ENCODE measurements around the gene CIDEB.
"Not testable (repeated sequence)": the region's sequence is repeated elsewhere in the genome, so short reads cannot be mapped to it uniquely, and the experiment has no call there.

CIDEB gene, protein sequence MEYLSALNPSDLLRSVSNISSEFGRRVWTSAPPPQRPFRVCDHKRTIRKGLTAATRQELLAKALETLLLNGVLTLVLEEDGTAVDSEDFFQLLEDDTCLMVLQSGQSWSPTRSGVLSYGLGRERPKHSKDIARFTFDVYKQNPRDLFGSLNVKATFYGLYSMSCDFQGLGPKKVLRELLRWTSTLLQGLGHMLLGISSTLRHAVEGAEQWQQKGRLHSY

DNA sequence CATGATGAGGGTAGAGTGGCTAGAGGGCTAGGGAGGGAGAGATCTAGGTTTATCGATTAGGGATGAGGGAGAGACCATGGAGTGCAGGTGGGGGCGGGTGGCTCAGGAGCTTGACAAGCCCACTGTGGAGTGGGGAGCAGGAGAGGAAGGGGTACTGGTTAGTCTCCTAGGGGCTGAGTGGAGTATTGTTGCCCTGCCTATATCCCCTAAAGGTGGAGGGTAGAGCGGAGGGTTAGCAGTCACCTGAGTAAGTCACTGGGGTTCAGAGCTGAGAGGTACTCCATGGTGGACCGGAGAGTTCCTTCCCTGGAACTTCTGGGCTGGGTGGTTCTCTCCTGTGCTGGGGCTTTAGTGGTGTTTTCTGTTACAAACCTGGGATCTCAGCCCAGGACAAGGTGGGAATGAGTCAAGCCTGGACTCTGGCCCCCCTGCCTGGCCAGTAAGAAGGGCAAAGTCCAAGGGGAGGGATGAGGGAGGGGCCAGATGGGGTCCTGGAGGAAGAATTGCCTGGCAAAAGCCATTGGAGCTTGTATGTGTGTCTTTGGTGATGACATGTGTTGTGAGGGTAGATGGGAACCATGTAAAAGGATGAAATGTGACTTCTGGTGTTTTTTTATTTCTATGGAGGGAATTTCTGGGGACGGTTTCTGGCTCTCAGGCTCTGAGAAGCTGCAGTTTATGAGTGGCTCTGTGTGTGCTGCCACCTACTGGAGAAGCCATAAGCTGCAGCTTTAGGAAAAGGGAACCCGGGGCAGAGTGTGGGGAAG is at the start of gene CIDEB:
TSS of gene CIDEB (minus strand) at position 403 of the 767 bp plus-strand sequence. CDS start at position 284, 119 bp downstream.
- DNase-seq: peak; percentile 62

DNA sequence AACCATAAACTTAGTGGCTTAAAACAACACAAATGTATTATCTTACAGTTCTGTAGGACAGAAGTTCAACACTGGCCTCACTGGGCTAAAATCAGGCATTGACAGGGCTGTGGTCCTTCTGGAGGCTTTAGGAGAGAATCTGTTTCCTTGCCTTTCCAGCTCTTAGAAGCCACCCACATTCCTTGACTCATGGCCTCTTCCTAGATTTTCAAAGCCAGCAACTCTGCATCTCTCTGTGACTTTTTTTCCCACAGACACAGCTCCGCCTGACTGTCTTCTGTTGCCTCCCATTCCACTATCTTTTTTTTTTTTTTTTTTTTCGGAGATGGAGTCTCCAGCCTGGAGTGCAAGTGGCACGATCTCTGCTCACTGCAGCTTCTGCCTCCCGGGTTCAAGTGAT is 48.4 kb upstream of the CIDEB start:
- DNase-seq: no peak

DNA sequence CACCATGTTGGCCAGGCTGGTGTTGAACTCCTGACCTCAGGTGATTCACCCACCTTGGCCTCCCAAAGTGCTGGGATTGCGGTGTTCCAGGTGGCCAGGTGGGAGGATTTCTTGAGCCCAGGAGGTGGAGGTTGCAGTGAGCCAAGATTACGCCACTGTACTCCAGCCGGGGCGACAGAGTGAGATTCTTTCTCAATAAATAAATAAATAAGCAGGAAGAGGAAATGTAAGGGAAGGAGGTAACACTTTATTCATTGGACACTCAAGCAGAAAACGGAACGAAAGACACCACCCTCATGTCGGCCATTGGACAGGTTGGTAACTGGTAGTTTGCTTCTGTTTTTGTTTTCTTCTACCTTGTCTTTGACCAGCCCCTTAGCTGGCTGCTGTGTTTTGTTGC is 47.2 kb upstream of the CIDEB start:
- no peak for DNase-seq

DNA sequence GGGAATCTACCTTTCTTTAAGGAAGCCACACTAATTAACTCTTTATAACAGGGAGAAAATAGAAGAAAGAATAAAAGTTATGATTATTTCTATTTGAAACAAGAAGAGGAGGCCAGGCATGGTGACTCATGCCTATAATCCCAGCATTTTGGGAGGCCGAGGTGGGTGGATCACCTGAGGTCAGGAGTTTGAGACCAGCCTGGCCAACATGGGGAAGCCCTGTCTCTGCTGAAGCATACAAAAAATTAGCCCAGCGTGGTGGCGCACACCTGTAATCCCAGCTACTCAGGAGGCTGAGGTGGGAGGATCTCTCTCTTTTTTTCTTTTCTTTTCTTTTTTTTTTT is 46.7 kb upstream of the CIDEB start:
- DNase-seq: not testable (repeated sequence)

DNA sequence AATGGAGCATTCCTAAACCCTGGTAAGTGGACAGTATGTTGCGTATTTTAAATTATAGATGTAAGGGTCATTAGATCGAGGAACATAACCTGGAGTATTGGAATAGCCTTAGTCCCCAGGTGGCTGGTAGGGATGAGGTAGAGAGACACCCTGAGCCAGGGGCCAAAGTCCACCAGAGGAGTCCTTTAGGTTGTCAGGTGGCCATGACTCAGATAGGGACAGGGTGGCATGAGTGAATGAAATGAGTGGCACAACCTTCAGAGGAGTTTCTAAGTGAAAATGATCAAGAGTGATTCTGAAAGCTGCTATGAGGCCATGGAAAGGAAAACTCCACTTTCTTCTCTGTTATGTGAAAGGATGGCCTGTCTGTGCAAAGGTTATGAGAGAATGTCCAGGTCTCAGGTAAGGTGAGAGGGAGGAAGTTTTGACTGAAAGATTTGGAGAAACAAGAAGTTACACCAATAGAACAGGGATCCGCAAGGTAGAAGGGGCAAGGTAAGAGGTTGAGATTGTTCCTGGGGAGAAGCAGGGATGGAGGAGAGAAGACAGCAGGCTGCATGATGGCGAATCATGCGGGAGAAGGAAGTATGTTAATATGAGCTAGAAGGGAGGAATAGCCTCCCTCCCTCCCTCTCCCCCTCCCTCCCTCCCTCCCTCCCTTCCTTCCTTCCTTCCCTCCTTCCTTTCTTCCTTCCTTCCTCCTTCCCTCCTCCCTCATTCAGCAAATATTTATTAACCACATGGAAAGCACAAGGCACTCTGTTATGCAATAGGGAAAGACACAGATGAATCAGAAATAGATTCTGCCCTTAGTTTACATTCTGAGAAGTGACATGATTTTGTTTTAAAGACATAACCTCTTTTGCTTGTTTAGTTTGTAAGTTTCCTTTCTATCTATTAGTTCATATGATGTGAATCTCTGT is 46.0 kb upstream of the CIDEB start:
- no peak for DNase-seq

DNA sequence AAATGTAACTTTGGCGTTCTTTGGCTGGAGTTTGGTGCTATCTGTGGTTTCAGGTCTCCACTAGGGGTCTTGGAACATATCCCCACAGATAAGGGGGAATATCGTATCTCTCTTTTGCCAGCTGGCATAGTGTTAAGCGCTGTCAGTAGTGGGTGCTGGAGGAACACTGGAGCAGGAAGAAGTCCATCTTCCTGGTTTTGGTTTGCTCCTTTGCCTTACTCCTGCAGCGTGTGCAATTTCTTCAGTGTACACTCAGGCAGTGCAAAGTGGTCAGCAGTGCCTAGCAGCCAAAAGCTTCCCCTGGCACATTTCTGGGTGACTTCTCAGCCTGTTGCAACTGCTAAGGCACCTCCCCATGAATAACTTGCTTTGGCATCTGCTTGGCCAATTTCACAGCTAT is 43.7 kb upstream of the CIDEB start:
- DNase-seq: peak; percentile 72

DNA sequence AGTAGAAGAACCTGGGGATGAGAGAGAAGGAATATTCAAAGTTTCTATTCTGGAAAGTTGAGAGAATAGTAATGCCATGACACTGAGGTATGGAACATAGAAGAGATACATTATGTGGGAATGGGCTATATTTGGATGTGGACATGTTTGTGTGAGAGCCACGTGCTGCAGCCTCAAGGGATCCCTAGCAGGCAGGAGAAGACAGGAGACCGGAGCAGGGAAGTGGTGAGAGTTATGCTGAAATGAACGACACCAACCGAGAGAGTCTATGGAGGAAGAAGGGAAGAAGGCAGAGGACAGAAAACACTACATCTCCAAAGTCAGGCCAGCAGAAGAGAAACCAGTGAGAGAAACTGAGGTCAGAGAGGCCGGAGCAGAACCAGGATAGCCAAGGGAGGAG is 42.0 kb upstream of the CIDEB start:
- DNase-seq: no peak

DNA sequence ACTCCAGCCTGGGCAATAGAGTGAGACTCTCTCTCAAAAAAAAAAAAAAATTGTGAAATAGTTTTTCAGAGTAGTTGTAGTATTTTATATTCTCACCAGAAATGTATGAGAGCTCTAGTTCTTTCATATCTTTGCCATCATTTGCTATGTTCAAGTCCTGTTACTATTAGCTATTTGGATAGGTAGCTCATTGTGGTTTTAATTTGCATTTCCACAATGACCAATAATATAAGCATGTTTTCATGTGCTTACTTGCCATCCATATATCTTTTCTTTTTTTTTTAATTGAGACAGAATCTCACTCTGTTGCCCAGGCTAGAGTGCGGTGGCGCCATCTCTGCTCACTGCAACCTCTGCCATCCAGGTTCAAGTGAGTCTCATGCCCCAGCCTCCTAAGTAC is 40.4 kb upstream of the CIDEB start:
- DNase-seq: no peak

DNA sequence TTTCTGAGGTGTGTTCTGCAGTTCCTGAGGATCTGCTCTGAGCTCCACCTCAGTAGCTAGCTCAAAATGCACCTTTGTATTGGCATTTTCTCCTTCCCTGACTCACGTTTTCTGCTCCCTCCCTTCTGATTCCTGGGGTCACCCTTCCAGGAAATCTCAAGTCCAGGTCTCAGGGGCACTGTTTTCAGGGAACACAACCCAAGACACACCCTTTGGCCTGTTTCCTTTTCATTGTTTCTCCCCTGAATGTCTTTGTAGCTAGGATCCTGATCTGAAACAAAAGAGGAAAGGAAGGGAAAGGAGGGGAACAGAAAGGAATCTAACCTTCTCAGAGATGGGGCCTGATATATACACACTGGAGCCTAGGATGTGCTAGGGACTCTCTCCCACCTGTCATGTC is 39.4 kb upstream of the CIDEB start:
- DNase-seq: no peak

DNA sequence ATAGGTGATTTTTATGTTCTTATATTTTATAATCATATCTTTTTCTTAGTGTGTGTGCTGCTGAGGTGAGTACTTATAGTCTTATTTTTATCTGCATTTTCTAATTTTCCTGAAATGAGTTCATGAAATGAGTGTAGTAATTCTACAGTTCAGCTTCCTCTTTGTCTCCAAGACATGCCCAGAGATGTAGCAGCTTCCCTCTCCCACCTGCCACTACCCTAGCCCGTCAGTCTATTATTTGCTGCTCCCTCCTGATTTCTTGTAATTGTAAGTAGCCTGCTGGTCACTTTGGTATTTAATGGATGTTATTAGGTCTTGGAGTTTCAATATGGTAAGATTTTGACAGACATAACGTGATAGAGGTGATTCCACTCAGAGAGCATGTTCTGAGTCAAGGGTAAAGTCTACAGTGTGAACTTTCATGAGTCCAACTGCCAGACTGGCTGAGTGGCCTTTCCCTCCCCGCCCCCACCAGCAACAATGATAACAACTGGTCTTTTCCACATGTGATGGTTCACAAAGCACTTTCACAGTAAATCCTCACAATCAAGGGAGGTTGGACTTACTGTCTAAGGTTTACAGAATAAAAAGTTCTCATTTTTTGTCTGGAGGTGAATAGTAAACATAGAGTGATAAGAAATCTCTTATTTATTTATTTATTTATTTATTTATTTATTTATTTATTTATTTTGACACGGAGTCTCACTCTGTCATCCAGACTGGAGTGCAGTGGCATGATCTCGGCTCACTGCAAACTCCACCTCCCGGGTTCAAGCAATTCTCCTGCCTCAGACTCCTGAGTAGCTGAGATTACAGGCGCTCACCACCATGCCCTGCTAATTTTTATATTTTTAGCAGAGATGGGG is 36.3 kb upstream of the CIDEB start:
- DNase-seq: no peak

DNA sequence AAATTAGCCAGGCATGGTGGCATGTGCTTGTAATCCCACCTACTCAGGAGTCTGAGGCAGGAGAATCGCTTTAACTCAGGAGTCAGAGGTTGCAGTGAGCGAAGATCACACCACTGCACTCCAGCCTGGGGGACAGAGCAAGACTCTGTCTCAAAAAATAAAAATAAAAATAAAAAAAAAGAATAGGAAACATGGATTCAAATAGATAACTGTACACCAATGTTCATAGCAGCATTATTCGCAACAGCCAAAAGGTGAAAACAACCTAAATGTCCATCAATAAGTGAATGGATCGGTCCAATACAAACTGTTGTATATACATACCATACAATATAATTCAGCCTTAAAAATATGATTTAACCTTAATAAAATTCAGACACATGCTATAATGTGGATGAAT is 35.1 kb upstream of the CIDEB start:
- no peak for DNase-seq

DNA sequence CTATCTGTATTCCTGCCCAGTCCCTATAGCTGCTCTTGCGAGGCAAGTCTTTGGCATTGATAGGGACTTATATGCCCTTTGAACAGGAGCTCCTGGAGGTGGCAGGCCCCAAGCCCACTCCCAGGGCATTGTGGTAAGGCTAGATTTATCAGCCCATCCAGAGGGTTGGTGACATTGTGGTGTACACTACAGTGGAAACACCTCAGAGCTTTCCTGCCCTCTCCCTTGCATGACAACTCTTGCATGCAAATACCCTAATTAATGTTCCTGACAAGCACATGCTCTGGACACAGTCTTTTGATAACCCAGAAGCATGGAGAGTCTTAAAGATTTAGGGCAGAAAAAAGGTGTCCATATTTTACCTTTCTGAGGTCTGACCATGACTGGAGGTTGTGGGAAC is 32.8 kb upstream of the CIDEB start:
- DNase-seq: no peak

DNA sequence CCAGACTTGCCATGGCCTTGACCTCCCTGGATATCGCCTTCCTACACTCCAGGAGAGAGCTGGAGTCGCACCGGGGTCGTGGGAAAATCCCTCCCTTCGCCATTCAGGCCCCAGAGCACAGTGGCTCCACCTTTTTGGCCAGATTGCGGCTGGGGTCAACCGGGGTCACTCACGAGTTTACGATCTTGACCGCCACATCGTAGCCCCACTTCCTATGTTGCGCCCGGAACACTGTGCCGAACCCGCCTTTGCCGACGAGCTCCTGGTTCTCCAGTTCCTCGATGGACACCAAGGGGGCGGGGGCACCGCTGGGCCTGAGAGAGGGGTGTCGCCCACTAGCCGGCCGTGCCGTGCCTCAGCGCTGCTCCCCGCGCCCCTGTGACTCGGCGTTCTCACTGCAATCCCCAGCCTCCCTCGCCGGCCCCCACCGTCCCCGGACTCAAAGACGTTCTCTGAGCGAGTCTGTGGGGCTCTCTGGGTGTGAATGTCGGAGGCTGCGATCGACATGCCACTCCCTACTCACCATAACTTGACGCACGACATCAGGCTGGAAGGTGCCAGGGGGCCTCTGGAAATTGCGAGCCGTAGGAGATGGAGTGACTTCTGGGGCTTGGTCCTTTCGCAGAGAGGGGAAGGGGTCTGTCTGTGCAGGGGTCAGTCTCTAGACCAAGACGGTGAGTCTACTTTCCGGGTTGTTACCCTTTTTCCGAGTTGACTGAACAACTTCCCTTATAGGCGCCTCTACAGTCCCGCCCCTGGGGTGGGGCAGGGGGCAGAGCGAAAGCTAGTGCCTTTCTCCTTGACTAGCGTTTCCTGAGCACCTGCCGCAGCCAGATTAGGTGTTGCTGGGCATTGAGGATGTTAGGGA is 31.7 kb upstream of the CIDEB start, which contains the start of gene RIPK3:
TSS of gene RIPK3 (minus strand) at position 708 of the 868 bp plus-strand sequence. CDS start at position 543, 165 bp downstream.
- DNase-seq: no peak

DNA sequence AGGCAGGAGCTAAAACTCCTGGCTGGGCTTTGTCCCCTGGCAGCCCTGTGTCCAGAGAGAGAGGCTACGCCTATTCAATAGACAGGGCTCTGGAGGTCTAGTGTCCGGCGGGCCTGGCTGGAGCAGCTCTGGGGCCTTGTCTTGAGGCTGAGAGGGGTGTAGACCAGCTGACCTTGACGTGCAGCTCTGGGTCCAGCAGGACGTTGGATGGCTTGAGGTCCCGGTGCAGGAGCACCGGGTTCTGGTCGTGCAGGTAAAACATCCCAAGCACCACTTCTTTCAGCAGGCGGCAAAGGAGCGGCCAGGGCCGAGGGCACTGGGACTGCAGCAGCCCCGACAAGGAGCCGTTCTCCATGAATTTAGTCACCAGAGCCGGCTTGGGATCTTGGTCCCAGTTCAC is 31.1 kb upstream of the CIDEB start:
- DNase-seq: no peak

DNA sequence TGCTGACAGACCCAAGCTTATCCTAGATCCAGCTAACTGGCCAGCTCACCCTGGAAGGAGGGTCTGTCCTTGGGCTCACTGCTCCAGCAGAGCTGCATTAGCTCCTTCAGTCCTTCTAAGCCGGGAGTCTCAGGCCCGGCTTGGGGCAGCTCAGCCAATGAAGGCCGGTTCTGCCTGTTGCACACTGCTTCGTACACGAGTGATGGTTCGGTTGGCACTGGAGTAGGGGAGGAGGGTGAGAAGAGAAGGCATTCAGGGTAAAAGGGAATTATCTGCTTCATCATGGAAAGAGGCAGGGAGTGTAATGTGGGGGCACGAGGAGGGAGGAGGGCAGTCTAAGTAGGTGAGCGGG is 30.0 kb upstream of the CIDEB start:
- DNase-seq: no peak

DNA sequence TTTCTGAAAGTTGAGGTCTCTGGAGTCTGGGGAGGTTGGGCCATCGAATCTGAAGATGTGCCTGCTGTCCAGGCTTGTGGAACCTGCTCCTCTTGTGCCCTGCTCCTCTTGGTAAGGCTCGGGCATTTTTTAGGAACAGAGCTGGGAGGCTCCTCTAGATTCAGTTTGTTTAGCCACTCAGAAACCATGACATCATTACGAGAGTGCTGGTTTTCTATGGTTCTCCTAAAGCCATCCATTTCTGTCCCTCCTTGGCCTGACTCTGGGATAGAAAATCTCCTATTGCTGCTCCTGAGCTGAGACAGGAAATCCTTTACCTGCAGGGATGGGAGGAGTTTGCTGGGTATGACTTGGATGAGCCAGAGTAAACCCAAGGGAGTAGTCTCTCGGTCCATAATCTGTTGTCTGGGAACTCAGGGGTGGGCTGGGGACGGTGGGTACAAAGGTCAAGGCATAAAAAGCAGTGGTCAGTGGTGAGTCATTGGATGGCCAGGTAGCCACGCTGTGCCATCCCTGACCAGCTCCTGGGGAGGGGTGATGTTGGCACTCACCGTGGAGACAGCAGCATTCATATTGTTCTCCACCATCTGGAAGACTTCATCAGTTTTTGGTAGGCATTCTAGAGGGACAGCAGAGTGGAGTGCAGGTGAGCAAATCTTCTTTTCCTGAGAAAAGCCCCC is 29.5 kb upstream of the CIDEB start:
- DNase-seq: no peak

DNA sequence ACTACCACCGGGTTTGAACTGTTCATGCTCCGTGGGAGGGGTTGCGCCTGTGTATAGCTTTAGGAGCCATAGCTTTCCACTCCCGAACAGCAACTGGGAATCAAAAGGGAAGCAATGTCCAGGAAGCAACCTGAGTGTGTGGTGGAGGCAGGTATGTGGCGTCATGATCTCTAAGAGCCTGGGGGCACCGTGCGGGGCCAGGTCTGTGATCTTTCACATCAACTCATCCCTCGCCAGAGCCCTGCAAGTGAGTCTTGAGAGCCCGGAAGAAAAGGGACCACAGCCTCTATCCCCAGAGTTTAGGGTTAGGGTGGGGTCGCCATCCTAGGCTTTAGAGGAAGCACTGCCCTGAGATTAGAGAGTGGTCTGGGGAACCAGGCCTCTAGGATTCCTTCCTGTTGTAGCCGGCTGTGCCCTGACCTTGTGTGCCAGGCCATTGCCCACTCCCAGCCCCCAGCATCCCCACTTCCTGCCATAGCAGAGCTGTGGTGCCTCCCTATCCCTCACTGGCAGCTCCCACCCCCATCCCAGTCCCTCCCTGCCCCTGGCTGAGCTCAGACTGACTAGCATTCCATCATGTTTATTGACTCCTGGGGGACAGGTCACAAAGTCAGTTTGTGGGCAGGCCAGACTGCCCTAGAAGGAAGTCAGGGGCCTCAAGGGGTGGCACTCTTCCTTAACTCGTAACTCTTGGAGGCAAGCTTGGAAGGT is 27.8 kb upstream of the CIDEB start:
- DNase-seq: no peak

DNA sequence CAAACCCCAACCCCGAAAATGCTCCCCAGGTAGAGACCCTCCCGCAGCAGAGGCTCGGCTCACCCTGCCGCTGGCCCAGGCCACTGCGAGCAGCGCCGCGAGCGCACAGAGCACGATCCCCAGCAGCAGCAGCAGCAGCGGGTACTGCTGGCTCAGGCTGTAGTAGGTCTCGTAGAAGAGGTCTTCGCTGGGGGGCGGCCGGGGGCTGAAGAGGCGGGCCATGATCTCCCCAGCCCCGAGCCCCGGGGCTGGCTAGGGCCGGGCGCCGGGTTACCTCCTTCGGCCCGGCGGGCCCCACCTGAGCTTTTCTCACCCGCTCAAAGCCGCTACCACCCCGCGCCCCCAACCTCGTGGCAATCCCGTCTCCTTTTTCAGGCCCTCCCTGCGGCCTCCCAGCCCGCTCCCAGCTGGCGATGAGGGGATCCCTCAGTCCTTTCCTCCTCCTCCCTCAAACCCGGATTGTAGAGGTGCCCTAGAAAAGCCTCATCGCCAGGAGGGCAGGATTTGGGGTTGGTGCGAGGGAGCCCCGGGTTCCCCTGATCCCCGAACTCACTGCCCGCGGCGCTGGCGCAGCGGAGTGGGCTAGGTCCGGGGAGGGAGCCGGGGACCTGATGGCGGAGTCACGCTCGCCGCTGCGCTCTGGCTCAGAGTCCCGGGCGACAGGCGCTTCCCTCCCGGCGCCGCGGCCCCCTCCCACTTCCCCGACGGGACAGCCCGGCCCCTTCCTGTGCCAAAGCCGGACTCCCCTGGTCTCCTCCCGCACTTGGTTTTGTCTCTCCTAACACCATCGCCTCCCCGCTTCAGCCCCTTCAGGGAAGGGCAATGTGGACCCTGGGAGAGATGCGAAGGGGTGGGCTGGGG is 26.9 kb upstream of the CIDEB start, which contains the start of gene ADCY4:
TSS of gene ADCY4 (minus strand) at position 641 of the 861 bp plus-strand sequence. CDS start at position 222, 419 bp downstream.
- DNase-seq: peak; percentile 31

Data from NCI-H69 (cell line).